H1 (cell line): ENCODE results near the gene NAV2. TPM values are rescaled to one million over a fixed set of nuclear protein-coding genes. Genes with fewer than 3 reads are reported as not detected.

Experiments
- CTCF ChIA-PET: fragments of 300-600 bp; sonication (Branson Sonifier 250); formaldehyde crosslinking; loops from one replicate; lab custom pipeline; 2021; ENCODE audit not compliant: partially characterized antibody; lab: Charles Lee
- POLR2A ChIA-PET: fragments of 300-600 bp; sonication (Branson Sonifier 250); formaldehyde crosslinking; loops from one replicate; lab custom pipeline; 2021; ENCODE audit warnings: inconsistent platforms; ENCODE audit not compliant: partially characterized antibody; lab: Charles Lee
- DNase-seq, 2 experiments: peaks; one replicate each; pipeline versions ENCODE4 v3.0.0 to v3.0.0-alpha.2; 2010 to 2022; ENCODE audit warnings: low spot score in 2 of 2, low read depth in 1 of 2, mixed read lengths in 1 of 2
- FAIRE-seq: peaks from 2 replicates; lab custom pipeline; 2011; peaks lifted over from hg19 to GRCh38; lab: Jason Lieb, UNC
- H2AFZ ChIP-seq: 2 replicates; pipeline ENCODE4 v1.8.1; 2012; ENCODE audit warnings: low read length, inconsistent platforms
- H2AK5ac ChIP-seq: 2 replicates; pipeline ENCODE4 v1.6.1; 2013; ENCODE audit warnings: low read depth, low read length
- H2BK120ac ChIP-seq: replicated peaks from 2 replicates; pipeline ENCODE3; 2013; ENCODE audit warnings: low read depth, low read length, inconsistent platforms
- H2BK12ac ChIP-seq: 2 replicates; pipeline ENCODE4 v1.6.1; 2013; ENCODE audit warnings: low read depth, low read length
- H2BK15ac ChIP-seq: 2 replicates; pipeline ENCODE4 v1.6.1; 2013; ENCODE audit warnings: low read length
- H2BK20ac ChIP-seq: 2 replicates; pipeline ENCODE4 v1.6.1; 2013; ENCODE audit warnings: low read length
- H2BK5ac ChIP-seq: 2 replicates; pipeline ENCODE4 v1.6.1; 2013; ENCODE audit warnings: low read depth, low read length
- H3K14ac ChIP-seq: 2 replicates; pipeline ENCODE4 v1.6.1; 2013; ENCODE audit warnings: inconsistent platforms; ENCODE audit not compliant: insufficient read length
- H3K18ac ChIP-seq: 2 replicates; pipeline ENCODE4 v1.6.1; 2013; ENCODE audit warnings: low read length; ENCODE audit errors: extremely low read depth
- H3K23ac ChIP-seq: 2 replicates; pipeline ENCODE4 v1.6.1; 2013; ENCODE audit warnings: inconsistent platforms; ENCODE audit not compliant: insufficient read length
- H3K23me2 ChIP-seq: 2 replicates; pipeline ENCODE4 v1.6.1; 2013; ENCODE audit warnings: low read depth, low read length
- H3K27ac ChIP-seq: 2 replicates; pipeline ENCODE4 v1.6.1; 2011; ENCODE audit warnings: low read depth, low read length, inconsistent platforms
- H3K27me3 ChIP-seq, 4 experiments: replicated peaks in 1 of 4; 1 replicate in 1 of 4; 2 replicates in 3 of 4; pipeline versions ENCODE4 v1.6.1 to v1.8.1; 2011 to 2013; ENCODE audit warnings: low read length in 3 of 4, mild to moderate bottlenecking in 3 of 4, inconsistent platforms in 2 of 4, mixed read lengths in 2 of 4, moderate library complexity in 1 of 4; ENCODE audit not compliant: control insufficient read depth in 3 of 4, insufficient read depth in 3 of 4; ENCODE audit errors: extremely low read depth in 1 of 4
- H3K36me3 ChIP-seq, 4 experiments: 2 replicates each; pipeline versions ENCODE4 v1.6.1 to v1.8.1; 2011 to 2013; ENCODE audit warnings: mild to moderate bottlenecking in 4 of 4, low read length in 3 of 4, moderate library complexity in 2 of 4, control low read depth in 1 of 4, inconsistent platforms in 1 of 4; ENCODE audit not compliant: insufficient read depth in 4 of 4, control insufficient read depth in 2 of 4
- H3K4ac ChIP-seq: replicated peaks from 2 replicates; pipeline ENCODE3; 2013; ENCODE audit warnings: low read length, low read depth, mixed read lengths, inconsistent platforms; ENCODE audit not compliant: insufficient read length
- H3K4me1 ChIP-seq, 4 experiments: replicated peaks in 1 of 4; 1 replicate in 1 of 4; 2 replicates in 3 of 4; pipeline versions ENCODE4 v1.6.1 to v1.8.1; 2011 to 2013; ENCODE audit warnings: low read length in 3 of 4, inconsistent platforms in 2 of 4, mixed read lengths in 1 of 4; ENCODE audit not compliant: insufficient read depth in 4 of 4, control insufficient read depth in 3 of 4
- H3K4me2 ChIP-seq, 2 experiments: 2 replicates each; pipeline versions ENCODE4 v1.6.1 to v1.8.1; 2011 to 2013; ENCODE audit warnings: low read depth in 2 of 2, low read length in 2 of 2, control low read depth in 1 of 2, inconsistent platforms in 1 of 2, mild to moderate bottlenecking in 1 of 2; ENCODE audit not compliant: insufficient read depth in 1 of 2
- H3K4me3 ChIP-seq, 4 experiments: fragments of 200-600, 300-600 bp in 1 of 4; sonication (generic), shearing (Covaris generic), sonication (Bioruptor Twin) in 1 of 4; 2 replicates each; pipeline versions ENCODE4 v1.5.1 to v1.8.1; 2011 to 2016; ENCODE audit warnings: low read length in 4 of 4, low read depth in 3 of 4, control low read depth in 2 of 4, inconsistent platforms in 2 of 4, mild to moderate bottlenecking in 2 of 4, mixed read lengths in 1 of 4, moderate library complexity in 1 of 4; ENCODE audit not compliant: insufficient read depth in 2 of 4; ENCODE audit errors: extremely low read depth in 1 of 4
- H3K56ac ChIP-seq: replicated peaks from 2 replicates; pipeline ENCODE3; 2013; ENCODE audit warnings: low read depth, mild to moderate bottlenecking, mixed read lengths, low read length, inconsistent platforms; ENCODE audit not compliant: insufficient read length
- H3K79me1 ChIP-seq: 2 replicates; pipeline ENCODE4 v1.6.1; 2013; ENCODE audit warnings: low read depth, low read length, control low read depth
- H3K79me2 ChIP-seq, 2 experiments: 2 replicates each; pipeline versions ENCODE4 v1.6.1 to v1.8.1; 2012 to 2013; ENCODE audit warnings: low read length in 2 of 2, mild to moderate bottlenecking in 2 of 2, inconsistent platforms in 1 of 2; ENCODE audit not compliant: insufficient read depth in 2 of 2, control insufficient read depth in 1 of 2
- H3K9ac ChIP-seq, 4 experiments: replicated peaks in 1 of 4; 1 replicate in 1 of 4; 2 replicates in 3 of 4; pipeline versions ENCODE4 v1.6.1 to v1.8.1; 2011 to 2013; ENCODE audit warnings: low read depth in 3 of 4, low read length in 3 of 4, control low read depth in 2 of 4, mild to moderate bottlenecking in 2 of 4, moderate library complexity in 2 of 4, inconsistent platforms in 1 of 4; ENCODE audit errors: extremely low read depth in 1 of 4
- H3K9me3 ChIP-seq, 2 experiments: 2 replicates each; pipeline versions ENCODE4 v1.6.1 to v1.8.1; 2012 to 2013; ENCODE audit warnings: mild to moderate bottlenecking in 2 of 2, moderate library complexity in 2 of 2, control low read depth in 1 of 2, inconsistent platforms in 1 of 2, low read depth in 1 of 2, low read length in 1 of 2, mixed read lengths in 1 of 2; ENCODE audit not compliant: insufficient read depth in 2 of 2
- H4K20me1 ChIP-seq, 2 experiments: replicated peaks in 1 of 2; 2 replicates each; pipeline versions ENCODE3 to v1.8.1; 2011 to 2013; ENCODE audit warnings: inconsistent platforms in 2 of 2, low read length in 2 of 2, mild to moderate bottlenecking in 1 of 2; ENCODE audit not compliant: insufficient read depth in 2 of 2, control insufficient read depth in 1 of 2
- H4K5ac ChIP-seq: 2 replicates; pipeline ENCODE4 v1.6.1; 2013; ENCODE audit warnings: low read length, low read depth, mixed read lengths, inconsistent platforms; ENCODE audit not compliant: insufficient read length
- H4K8ac ChIP-seq: 2 replicates; pipeline ENCODE4 v1.8.0; 2013; ENCODE audit warnings: mild to moderate bottlenecking, moderate library complexity, low read length, inconsistent platforms; ENCODE audit not compliant: insufficient read depth; ENCODE audit errors: extremely low read depth
- H4K91ac ChIP-seq: replicated peaks from 2 replicates; pipeline ENCODE3; 2013; ENCODE audit warnings: low read length, mixed read lengths, inconsistent platforms; ENCODE audit not compliant: insufficient read length
- ATF3 ChIP-seq: IDR thresholded peaks from 2 replicates; pipeline ENCODE4 v1.6.1; 2011; ENCODE audit warnings: low read depth, mild to moderate bottlenecking, low read length; ENCODE audit not compliant: insufficient read depth
- BRCA1 ChIP-seq: IDR thresholded peaks from 2 replicates; pipeline ENCODE4 v1.6.1; 2012; ENCODE audit warnings: low read depth, low read length, improper control_type of control experiment
- CREB1 ChIP-seq: IDR thresholded peaks from 2 replicates; pipeline ENCODE4 v1.6.1; 2012; ENCODE audit warnings: inconsistent platforms
- EZH2 ChIP-seq: fragments of 200-600 bp; sonication (generic); IDR thresholded peaks from 2 replicates; pipeline ENCODE4 v1.7.1; 2012; ENCODE audit warnings: low read depth, mild to moderate bottlenecking, moderate library complexity, low read length, inconsistent platforms; ENCODE audit not compliant: severe bottlenecking
- GTF2F1 ChIP-seq: IDR thresholded peaks from 2 replicates; pipeline ENCODE4 v1.6.1; 2012; ENCODE audit warnings: low read depth, low read length, improper control_type of control experiment, borderline replicate concordance
- JUN ChIP-seq: IDR thresholded peaks from 2 replicates; pipeline ENCODE4 v1.6.1; 2011; ENCODE audit warnings: low read depth, mild to moderate bottlenecking, improper control_type of control experiment, low read length
- KDM5A ChIP-seq: fragments of 200-600 bp; IDR thresholded peaks from 2 replicates; pipeline ENCODE4 v1.7.1; 2012; ENCODE audit warnings: mild to moderate bottlenecking, low read length, inconsistent platforms, mixed read lengths
- MAFK ChIP-seq: IDR thresholded peaks from 2 replicates; pipeline ENCODE4 v1.6.1; 2012; ENCODE audit warnings: low read depth, mild to moderate bottlenecking, improper control_type of control experiment, low read length
- PHF8 ChIP-seq: fragments of 200-600 bp; sonication (generic); conservative IDR thresholded peaks from 2 replicates; pipeline ENCODE4 v1.7.1; 2012; ENCODE audit warnings: low read depth, mild to moderate bottlenecking, inconsistent platforms, low read length, moderate library complexity
- RBBP5 ChIP-seq: IDR thresholded peaks from 2 replicates; pipeline ENCODE4 v1.7.1; 2012; ENCODE audit warnings: low read depth, mild to moderate bottlenecking, inconsistent platforms, low read length, moderate library complexity, borderline replicate concordance
- RFX5 ChIP-seq: IDR thresholded peaks from 2 replicates; pipeline ENCODE4 v1.6.1; 2011; ENCODE audit warnings: low read depth, low read length, improper control_type of control experiment, borderline replicate concordance
- RNF2 ChIP-seq: fragments of 200-900, 300-1000 bp; sonication (generic); IDR thresholded peaks from 2 replicates; pipeline ENCODE4 v1.7.1; 2016; ENCODE audit warnings: borderline replicate concordance, low read depth, mild to moderate bottlenecking, antibody characterized with exemption, low read length; ENCODE audit not compliant: poor library complexity, severe bottlenecking; ENCODE audit errors: missing control alignments
- SUZ12 ChIP-seq: fragments of 200-600 bp; sonication (generic); IDR thresholded peaks from 2 replicates; pipeline ENCODE4 v1.6.1; 2012; ENCODE audit warnings: mild to moderate bottlenecking, inconsistent platforms, low read length, moderate library complexity, mixed read lengths
- TCF12 ChIP-seq: IDR thresholded peaks from 2 replicates; pipeline ENCODE4 v1.6.1; 2011; ENCODE audit warnings: low read depth, mild to moderate bottlenecking, low read length
- YY1 ChIP-seq: IDR thresholded peaks from 2 replicates; pipeline ENCODE4 v1.6.1; 2011; ENCODE audit warnings: low read depth, mild to moderate bottlenecking, low read length
- polyA plus RNA-seq, 7 experiments: library from polyadenylated mRNA; depleted of rRNA in 3 of 7; stranded (reverse) in 5 of 7; unstranded in 2 of 7; fragments of >200 nt in 5 of 7; fragments of 200-250 nt in 2 of 7; gene quantifications; 1 replicate in 5 of 7; 2 replicates in 1 of 7; 4 replicates in 1 of 7; pipeline versions ENCODE4 v1.2.1 to v1.2.3, GENCODE V29; 2011 to 2013; ENCODE audit warnings: missing spikeins in 2 of 7, mixed read lengths in 2 of 7
- total RNA-seq: library from RNA; stranded (reverse); fragmentation: NEBNext Ultra II Directional; extraction: Animal tissue kit (Norgen Biotek cat#: 25700); gene quantifications from 2 replicates; pipeline ENCODE4 v1.2.1, GENCODE V29; 2021

The NAV2 gene
- total and polyA plus RNA-seq, 2 of the 8 experiments (the other 6 are each of a cell fraction or from before 2014, with no cell fraction given): 35.6 to 73.6 TPM

DNA sequence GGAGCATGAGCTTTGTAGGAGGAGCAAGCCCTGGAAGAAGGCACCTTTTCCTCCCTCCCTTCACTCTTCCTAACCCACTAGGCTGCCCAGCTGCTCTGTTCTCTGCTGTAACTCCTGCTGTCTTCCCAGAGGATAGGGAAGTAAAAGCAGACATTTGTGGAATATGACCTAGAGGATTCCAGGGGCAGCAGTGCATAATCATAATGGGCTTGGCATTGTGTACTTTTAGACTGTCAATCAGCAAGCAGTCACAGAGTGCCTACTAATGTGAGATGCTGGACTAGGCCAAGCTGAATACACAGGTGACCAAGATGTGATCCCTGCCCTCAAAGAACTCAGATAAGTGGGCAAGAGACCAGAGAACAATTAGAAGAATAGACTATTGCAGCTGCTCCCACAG is 133.0 kb downstream of the NAV2 start:
- no peak for FAIRE-seq
- Histone ChIP-seq H3K18ac (no peak overlapping the region), H2BK15ac (no peak overlapping the region), H4K5ac (no peak overlapping the region), H3K9me3 (no peaks in the 10 kb centered on the region), H2BK20ac (no peak overlapping the region), H4K20me1 (peaks cover 0 to 4% of the 10 kb centered on the region in 2 experiments), H4K91ac (no peak overlapping the region), H3K4me3 (no peak overlapping the region), H3K9ac (no peak overlapping the region), H3K14ac (no peak overlapping the region), H3K36me3 (peaks cover 5 to 32% (median 13%) of the 10 kb centered on the region in 4 experiments; a peak in 6 of 8 replicates), H3K27ac (no peak overlapping the region), H2BK12ac (no peak overlapping the region), H3K23me2 (no peaks in the 10 kb centered on the region), H3K79me1 (no peaks in the 10 kb centered on the region; the same call in 1 of the 2 replicates), H3K79me2 (peaks cover 0 to 14% of the 10 kb centered on the region in 2 experiments; a peak in 1 of 4 replicates), H2BK120ac (no peak overlapping the region), H2AFZ (no peak overlapping the region), H3K4me2 (no peak overlapping the region), H3K4me1 (peaks cover 0 to 12% (median 4%) of the 10 kb centered on the region in 4 experiments; a peak in 4 of 7 replicates), H3K23ac (no peak overlapping the region), H3K27me3 (no peaks in the 10 kb centered on the region), H2BK5ac (no peak overlapping the region), H4K8ac (no peak overlapping the region), H3K4ac (no peak overlapping the region), H3K56ac (no peak overlapping the region), H2AK5ac (no peak overlapping the region)
- POLR2A ChIA-PET: no interaction called here
- no peak for DNase-seq
- CTCF ChIA-PET: interaction anchor here (0.5 kb wide), 1 partner anchor 186 kb away, joined by 3 read pairs; no protein-coding TSS in a partner anchor
- no peak for TF ChIP-seq RBBP5
- no peak for TF ChIP-seq GTF2F1
- TF ChIP-seq EZH2: no peak
- TF ChIP-seq RNF2: no peak
- TF ChIP-seq CREB1: no peak
- no peak for TF ChIP-seq PHF8
- TF ChIP-seq JUN: no peak
- TF ChIP-seq BRCA1: no peak
- no peak for TF ChIP-seq YY1
- no peak for TF ChIP-seq ATF3
- no peak for TF ChIP-seq SUZ12
- no peak for TF ChIP-seq RFX5
- TF ChIP-seq KDM5A: no peak
- no peak for TF ChIP-seq TCF12
- no peak for TF ChIP-seq MAFK
